ENCODE measurements around the gene LRRC14B. TPM values are rescaled to one million over a fixed set of nuclear protein-coding genes. Genes with fewer than 3 reads are reported as not detected.

LRRC14B gene
- total RNA-seq, 2 experiments from 2014 or later = 4.9 to 9.2 TPM

- no peaks in the 10 kb centered on the region for H3K9me3 ChIP-seq (ENCODE audit: low read length)
- ChIA-PET CTCF (ENCODE audit: unreplicated experiment) (no interaction called here), POLR2A (no interaction called here)
- TF ChIP-seq EZH2phosphoT487 (IDR thresholded peaks at IDR 0.05; ENCODE audit: borderline replicate concordance, low read depth, low read length) = no peak
- no peak for TF ChIP-seq CTCF (conservative IDR thresholded peaks at IDR 0.05; ENCODE audit: low read length)
- intact Hi-C loops (cut with micrococcal nuclease; ENCODE audit: unreplicated experiment) = no loop called here
- no peak overlapping the region for H3K27ac ChIP-seq (ENCODE audit: low read depth, low read length, poor library complexity, severe bottlenecking)
- no peaks in the 10 kb centered on the region for H3K4me1 ChIP-seq (ENCODE audit: insufficient read depth, low read length, poor library complexity, severe bottlenecking)
- no peak for DNase-seq (ENCODE audit: low spot score)
- H3K4me2 ChIP-seq (ENCODE audit: low read length) = no peak overlapping the region
- H4K20me1 ChIP-seq (ENCODE audit: insufficient read depth, low read length) = no peaks in the 10 kb centered on the region
- H3K4me3 ChIP-seq (ENCODE audit: low read depth, low read length, poor library complexity, severe bottlenecking) = no peak overlapping the region
- no TSS peak for BruUV-seq (replicated peaks)
- no peaks in the 10 kb centered on the region for H3K79me2 ChIP-seq (ENCODE audit: insufficient read depth, low read depth, low read length)
- no peaks in the 10 kb centered on the region for H3K9me2 ChIP-seq (ENCODE audit: insufficient read depth, low read length)
- no peak overlapping the region for H2AFZ ChIP-seq (ENCODE audit: low read length)
- no peaks in the 10 kb centered on the region for H3K36me3 ChIP-seq (ENCODE audit: insufficient read depth, low read length)
These were observed 22.1 kb upstream of the LRRC14B start for GRCh38 chr5:169071-169727.

DNA sequence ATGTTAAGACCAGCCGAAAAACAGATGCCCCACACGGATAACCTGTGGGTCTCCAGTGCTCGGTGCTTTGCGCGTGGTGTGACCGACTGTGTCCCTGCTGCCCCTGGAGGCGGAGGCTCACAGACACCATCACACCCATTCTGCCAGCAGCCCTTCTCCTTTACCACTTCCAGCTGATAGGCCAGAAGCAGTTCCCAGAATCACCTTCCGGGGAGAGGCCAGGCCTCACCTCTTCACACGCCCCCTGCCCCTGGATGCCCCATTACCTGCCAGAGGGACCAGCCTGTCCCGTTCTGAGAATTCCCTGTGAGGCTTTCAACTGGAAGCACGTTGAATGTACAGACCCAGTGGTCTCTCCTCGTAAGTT lies 21.6 kb upstream of the LRRC14B start:
- Histone ChIP-seq H3K27ac (ENCODE audit: low read depth, low read length, poor library complexity, severe bottlenecking) (no peak overlapping the region), H3K79me2 (ENCODE audit: insufficient read depth, low read depth, low read length) (no peaks in the 10 kb centered on the region), H3K4me2 (ENCODE audit: low read length) (no peak overlapping the region), H3K36me3 (ENCODE audit: insufficient read depth, low read length) (no peaks in the 10 kb centered on the region), H4K20me1 (ENCODE audit: insufficient read depth, low read length) (no peaks in the 10 kb centered on the region), H3K9me3 (ENCODE audit: low read length) (no peaks in the 10 kb centered on the region), H2AFZ (ENCODE audit: low read length) (no peak overlapping the region), H3K4me3 (ENCODE audit: low read depth, low read length, poor library complexity, severe bottlenecking) (no peak overlapping the region), H3K9me2 (ENCODE audit: insufficient read depth, low read length) (no peaks in the 10 kb centered on the region), H3K4me1 (ENCODE audit: insufficient read depth, low read length, poor library complexity, severe bottlenecking) (no peaks in the 10 kb centered on the region)
- intact Hi-C loops (cut with micrococcal nuclease; ENCODE audit: unreplicated experiment) = no loop called here
- CTCF ChIA-PET (ENCODE audit: unreplicated experiment) = no interaction called here
- TF ChIP-seq CTCF (conservative IDR thresholded peaks at IDR 0.05; ENCODE audit: low read length) (no peak), EZH2phosphoT487 (IDR thresholded peaks at IDR 0.05; ENCODE audit: borderline replicate concordance, low read depth, low read length) (no peak)
- DNase-seq (ENCODE audit: low spot score) = no peak
- BruUV-seq (replicated peaks) = no TSS peak
- POLR2A ChIA-PET = no interaction called here

GRCh38 chr5:170971-171800 lies 20.1 kb upstream of the LRRC14B start:
- CTCF ChIA-PET (ENCODE audit: unreplicated experiment) = no interaction called here
- no TSS peak for BruUV-seq (replicated peaks)

More at GRCh38 chr5:170971-171800, 20.1 kb upstream of the LRRC14B start:
- no peak overlapping the region for H3K4me3 ChIP-seq (ENCODE audit: low read depth, low read length, poor library complexity, severe bottlenecking)
- POLR2A ChIA-PET = no interaction called here
- no peak for DNase-seq (ENCODE audit: low spot score)
- H4K20me1 ChIP-seq (ENCODE audit: insufficient read depth, low read length) = no peaks in the 10 kb centered on the region
- intact Hi-C loops (cut with micrococcal nuclease; ENCODE audit: unreplicated experiment) = no loop called here
- H3K9me3 ChIP-seq (ENCODE audit: low read length) = no peaks in the 10 kb centered on the region
- no peaks in the 10 kb centered on the region for H3K4me1 ChIP-seq (ENCODE audit: insufficient read depth, low read length, poor library complexity, severe bottlenecking)
- no peak overlapping the region for H3K27ac ChIP-seq (ENCODE audit: low read depth, low read length, poor library complexity, severe bottlenecking)
- no peaks in the 10 kb centered on the region for H3K9me2 ChIP-seq (ENCODE audit: insufficient read depth, low read length)
- no peak for TF ChIP-seq CTCF (conservative IDR thresholded peaks at IDR 0.05; ENCODE audit: low read length)
- TF ChIP-seq EZH2phosphoT487 (IDR thresholded peaks at IDR 0.05; ENCODE audit: borderline replicate concordance, low read depth, low read length) = no peak
- no peak overlapping the region for H2AFZ ChIP-seq (ENCODE audit: low read length)
- H3K4me2 ChIP-seq (ENCODE audit: low read length) = no peak overlapping the region
- H3K79me2 ChIP-seq (ENCODE audit: insufficient read depth, low read depth, low read length) = no peaks in the 10 kb centered on the region
- H3K36me3 ChIP-seq (ENCODE audit: insufficient read depth, low read length) = no peaks in the 10 kb centered on the region

All from OCI-LY7 (cell line).